Measurements from ENCODE around the gene IAPP.
"Not testable (repeated sequence)": the region's sequence is repeated elsewhere in the genome, so short reads cannot be mapped to it uniquely, and the experiment has no call there.

IAPP gene

DNA sequence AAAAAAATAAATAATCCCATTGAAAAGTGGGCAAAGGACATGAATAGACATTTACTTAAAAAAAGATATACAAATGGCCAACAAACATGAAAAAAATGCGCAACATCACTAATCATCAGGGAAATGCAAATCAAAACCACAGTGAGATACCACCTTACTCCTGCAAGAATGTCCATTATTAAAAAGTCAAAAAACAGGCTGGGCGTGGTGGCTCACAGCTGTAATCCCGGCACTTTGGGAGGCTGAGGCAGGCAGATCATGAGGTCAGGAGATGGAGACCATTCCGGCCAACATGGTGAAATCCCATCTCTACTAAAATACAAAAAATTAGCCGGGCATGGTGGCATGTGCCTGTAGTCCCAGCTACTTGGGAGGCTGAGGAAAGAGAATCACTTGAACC lies 8.6 kb downstream of the IAPP start:
- not testable (repeated sequence) for DNase-seq

DNA sequence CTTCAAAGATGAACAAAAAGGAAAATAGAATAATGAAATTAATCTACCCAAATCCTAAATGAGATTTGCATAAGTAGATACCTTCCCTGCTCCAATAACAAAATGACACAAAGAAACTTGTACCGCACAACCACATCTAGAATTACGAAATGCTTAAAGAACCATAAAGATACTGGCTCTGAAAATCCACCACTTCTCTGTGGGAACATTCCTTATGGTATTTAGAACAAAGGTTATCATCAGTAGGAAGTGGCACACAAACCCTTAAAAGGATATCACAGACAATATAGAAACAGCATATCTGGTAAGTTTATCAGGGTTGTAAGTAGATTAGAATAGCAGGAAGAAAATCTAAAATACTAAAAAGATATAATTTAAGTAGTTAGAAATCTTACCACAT lies 11.6 kb downstream of the IAPP start:
- no peak for DNase-seq

GRCh38 chr12:21387174-21387573 lies 14.5 kb downstream of the IAPP start:
- no peak for DNase-seq

DNA sequence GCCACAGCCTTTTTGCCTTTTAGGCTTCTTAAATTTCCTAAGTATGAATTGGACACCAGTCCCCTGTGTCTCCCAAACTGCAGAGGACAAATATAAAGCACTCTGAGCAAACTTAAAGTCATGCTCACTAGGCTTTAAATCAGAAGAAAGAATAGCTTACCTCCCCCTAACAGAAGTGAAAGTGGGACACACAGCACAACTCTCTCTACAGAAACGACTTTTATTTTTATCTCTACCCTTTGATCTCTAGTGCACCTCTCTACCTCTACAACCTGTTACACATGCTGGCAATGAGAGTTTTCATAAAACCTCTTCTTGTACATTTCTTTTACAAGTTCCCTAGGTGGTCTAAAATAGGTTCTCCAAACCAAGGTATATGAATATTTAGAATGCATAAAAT lies 19.7 kb downstream of the IAPP start:
- DNase-seq: no peak

- DNase-seq: not testable (repeated sequence)
These were observed 22.3 kb downstream of the IAPP start for GRCh38 chr12:21394828-21395626.

DNA sequence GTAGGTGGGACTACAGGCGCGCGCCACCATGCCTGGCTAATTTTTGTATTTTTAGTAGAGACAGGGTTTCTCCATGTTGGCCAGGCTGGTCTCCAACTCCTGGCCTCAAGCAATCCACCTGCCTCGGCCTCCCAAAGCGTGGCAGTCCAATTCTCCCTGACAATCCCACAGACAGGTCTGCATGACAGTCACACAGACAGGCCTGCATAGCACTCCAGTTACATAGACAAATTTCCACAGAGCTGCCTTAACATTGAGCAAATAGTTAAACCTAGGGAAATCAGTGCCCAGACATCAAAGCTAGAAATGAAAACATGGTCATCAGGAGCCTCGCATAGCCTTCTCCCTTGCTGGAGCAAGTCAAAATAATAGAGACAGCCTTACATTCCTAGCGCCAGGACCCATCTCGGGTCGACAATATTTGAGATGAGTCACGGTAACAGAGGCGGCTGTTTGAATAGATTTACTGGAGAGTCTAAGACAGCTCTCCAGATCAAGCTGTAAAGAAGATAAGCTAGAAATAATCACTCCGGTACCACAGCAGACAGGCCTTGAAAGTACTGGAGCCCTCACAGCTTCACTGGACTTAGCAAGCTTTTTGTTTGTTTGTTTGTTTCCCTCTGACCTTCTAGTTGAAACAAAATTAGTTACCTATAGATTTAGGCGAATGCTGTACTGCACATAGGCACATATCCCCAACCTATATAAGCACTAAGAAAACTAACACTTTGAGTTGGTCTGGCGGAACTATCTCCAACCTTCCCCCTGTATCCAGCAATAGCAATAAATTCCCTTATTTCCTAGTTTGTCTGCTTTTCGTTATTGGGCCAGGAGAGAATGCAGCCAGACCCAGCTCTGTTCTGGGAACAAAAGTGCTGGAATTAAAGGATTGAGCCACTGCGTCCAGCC lies 40.9 kb downstream of the IAPP start:
- no peak for DNase-seq

DNA sequence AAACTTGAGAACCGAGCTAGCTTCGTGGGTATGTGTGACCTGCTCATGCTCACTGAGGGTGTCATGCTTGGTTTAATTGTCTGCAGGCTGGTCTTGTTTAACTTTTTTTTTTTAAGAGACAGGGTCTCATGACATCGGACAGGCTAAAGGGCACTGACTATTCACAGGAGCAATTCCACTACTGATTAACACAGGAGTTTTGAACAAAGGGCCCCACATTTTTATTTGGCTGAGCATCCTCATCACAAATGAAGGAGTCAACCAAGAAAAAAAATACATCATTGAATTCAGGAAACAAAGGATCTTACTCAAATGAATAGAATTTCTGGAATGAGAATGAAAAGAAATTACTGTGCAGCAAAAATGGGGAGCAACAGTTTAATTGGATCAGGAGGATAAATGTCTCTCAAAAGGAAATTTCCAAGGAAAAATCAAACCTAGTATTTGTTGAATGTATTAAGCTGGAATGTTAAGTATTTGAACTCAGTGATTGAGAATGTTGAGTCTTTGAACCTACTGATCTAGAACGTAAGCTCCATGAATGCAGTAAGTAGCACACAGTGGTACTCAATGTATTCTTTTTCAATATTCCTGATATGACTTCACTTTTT lies 43.9 kb downstream of the IAPP start:
- DNase-seq: no peak

DNA sequence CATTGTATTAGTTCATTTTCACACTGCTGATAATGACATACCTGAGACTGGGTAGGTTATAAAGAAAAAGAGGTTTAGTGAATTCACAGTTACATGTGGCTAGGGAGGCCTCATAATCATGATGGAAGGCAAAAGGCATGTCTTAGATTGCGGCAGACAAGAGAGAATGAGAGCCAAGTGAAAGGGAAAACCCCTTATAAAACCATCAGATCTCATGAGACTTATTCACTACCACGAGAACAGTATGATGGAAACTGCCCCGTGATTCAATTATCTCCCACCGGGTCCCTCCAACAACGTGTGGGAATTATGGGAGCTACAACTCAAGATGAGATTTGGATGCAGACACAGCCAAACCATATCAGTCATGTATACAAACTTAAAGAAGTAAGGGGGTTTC lies 45.7 kb downstream of the IAPP start:
- not testable (repeated sequence) for DNase-seq

GRCh38 chr12:21419009-21419699 lies 46.5 kb downstream of the IAPP start:
- not testable (repeated sequence) for DNase-seq

DNA sequence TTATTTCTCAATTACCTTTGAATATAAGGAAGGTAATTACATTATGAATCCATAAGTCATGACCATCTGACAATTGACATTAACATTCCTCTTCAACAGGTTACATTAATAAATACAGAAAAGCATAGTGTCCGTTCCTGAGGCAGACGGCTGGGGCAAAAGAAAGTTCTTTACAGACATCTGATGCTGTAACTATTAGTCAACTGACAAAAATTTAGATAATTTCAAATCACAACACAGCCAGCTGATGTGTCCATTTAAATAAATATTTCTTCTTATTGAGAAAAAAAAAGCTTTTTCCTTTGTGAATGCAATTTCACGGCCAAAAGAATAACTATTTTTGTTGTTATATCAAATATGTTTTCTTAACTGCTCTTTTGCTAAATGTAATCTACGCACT lies 55.5 kb downstream of the IAPP start:
- no peak for DNase-seq

Data from SW 1271 (cell line).